Osteocyte (in vitro differentiated cells): ENCODE measurements around the gene C1orf115. TPM values are rescaled to one million over a fixed set of nuclear protein-coding genes. Genes with fewer than 3 reads are reported as not detected.
"Not testable (repeated sequence)": the region's sequence is repeated elsewhere in the genome, so short reads cannot be mapped to it uniquely, and the experiment has no call there.

Experiments used
- DNase-seq: peaks from one replicate; pipeline ENCODE4 v3.0.0; 2021; ENCODE audit warnings: mixed read lengths; ENCODE audit not compliant: unreplicated experiment; ENCODE audit errors: extremely low spot score
- H3K27ac Mint-ChIP-seq: one replicate; pipeline ENCODE4 v1.8.0; 2021; ENCODE audit warnings: mild to moderate bottlenecking, mixed read lengths; ENCODE audit not compliant: unreplicated experiment
- H3K27me3 Mint-ChIP-seq: one replicate; pipeline ENCODE4 v1.8.0; 2021; ENCODE audit warnings: mixed read lengths; ENCODE audit not compliant: unreplicated experiment
- H3K36me3 Mint-ChIP-seq: one replicate; pipeline ENCODE4 v1.8.0; 2021; ENCODE audit warnings: mixed read lengths; ENCODE audit not compliant: unreplicated experiment
- H3K4me1 Mint-ChIP-seq: one replicate; pipeline ENCODE4 v1.8.0; 2021; ENCODE audit warnings: mixed read lengths; ENCODE audit not compliant: unreplicated experiment
- H3K4me3 Mint-ChIP-seq: one replicate; pipeline ENCODE4 v1.8.0; 2021; ENCODE audit warnings: mild to moderate bottlenecking, moderate library complexity, mixed read lengths; ENCODE audit not compliant: unreplicated experiment
- H3K9me3 Mint-ChIP-seq: one replicate; pipeline ENCODE4 v1.8.0; 2021; ENCODE audit warnings: mixed read lengths; ENCODE audit not compliant: unreplicated experiment
- total RNA-seq: library from RNA; stranded (reverse); gene quantifications from 2 replicates; pipeline ENCODE4 v1.2.1, GENCODE V29; 2021
- TF ChIP-seq, protein P1 (sequence below): fragments of 200-600 bp; sonication (generic); IDR thresholded peaks from 2 replicates; pipeline ENCODE4 v1.5.0; 2021; ENCODE audit warnings: antibody characterized with exemption, mild to moderate bottlenecking, moderate library complexity

The C1orf115 gene
- total RNA-seq, 1 donor from 2014 or later = 5.6 TPM

DNA sequence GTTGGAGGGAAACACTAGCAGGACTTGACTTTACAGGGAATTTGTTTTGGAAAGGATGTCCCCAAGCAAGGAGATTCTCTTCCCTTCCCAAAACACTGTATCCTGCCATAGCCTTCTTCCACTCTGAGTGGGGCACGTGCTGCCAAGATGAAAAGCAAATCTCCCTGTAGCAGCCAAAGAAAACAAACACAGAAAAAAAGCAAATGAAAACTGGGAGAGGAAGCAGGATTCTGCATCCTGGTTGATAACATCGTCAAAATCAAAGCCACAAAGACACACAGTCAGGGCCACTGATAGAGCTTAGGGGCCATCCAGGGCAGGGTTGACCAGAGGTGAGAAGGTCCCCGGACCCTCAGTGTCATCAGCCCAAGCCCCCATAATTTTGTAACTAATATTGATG is 42.0 kb downstream of the C1orf115 start:
- TF ChIP-seq, protein P1, sequence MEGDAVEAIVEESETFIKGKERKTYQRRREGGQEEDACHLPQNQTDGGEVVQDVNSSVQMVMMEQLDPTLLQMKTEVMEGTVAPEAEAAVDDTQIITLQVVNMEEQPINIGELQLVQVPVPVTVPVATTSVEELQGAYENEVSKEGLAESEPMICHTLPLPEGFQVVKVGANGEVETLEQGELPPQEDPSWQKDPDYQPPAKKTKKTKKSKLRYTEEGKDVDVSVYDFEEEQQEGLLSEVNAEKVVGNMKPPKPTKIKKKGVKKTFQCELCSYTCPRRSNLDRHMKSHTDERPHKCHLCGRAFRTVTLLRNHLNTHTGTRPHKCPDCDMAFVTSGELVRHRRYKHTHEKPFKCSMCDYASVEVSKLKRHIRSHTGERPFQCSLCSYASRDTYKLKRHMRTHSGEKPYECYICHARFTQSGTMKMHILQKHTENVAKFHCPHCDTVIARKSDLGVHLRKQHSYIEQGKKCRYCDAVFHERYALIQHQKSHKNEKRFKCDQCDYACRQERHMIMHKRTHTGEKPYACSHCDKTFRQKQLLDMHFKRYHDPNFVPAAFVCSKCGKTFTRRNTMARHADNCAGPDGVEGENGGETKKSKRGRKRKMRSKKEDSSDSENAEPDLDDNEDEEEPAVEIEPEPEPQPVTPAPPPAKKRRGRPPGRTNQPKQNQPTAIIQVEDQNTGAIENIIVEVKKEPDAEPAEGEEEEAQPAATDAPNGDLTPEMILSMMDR = no peak
- Mint-ChIP-seq H3K36me3 (no peaks in the 10 kb centered on the region), H3K27ac (peak overlapping the region; percentile 85), H3K4me3 (no peak overlapping the region), H3K27me3 (no peaks in the 10 kb centered on the region), H3K9me3 (peaks cover 3% of the 10 kb centered on the region), H3K4me1 (peaks cover 35% of the 10 kb centered on the region)
- DNase-seq = no peak

DNA sequence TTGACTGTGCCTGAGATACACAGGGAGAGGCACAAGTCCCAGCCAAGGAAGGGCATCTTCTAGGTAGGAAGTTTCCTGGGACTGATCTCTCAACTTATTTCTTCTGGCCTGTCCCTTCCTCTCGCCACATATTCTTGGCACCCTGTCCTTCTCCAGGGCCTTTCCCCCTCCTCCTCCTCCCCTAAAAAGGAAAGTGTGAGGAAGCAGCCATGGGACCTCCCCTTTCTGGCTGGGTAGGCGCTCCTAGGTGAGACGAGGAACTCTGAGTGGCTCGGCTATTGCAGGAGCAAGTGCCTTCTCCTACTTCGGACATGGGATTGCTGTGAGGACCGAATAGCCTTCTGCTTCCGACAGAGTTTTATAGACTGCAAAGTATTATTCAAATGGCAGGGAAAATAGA is 42.5 kb downstream of the C1orf115 start:
- Mint-ChIP-seq H3K4me3 (no peak overlapping the region), H3K36me3 (no peaks in the 10 kb centered on the region)
- TF ChIP-seq, protein P1 = no peak

DNA sequence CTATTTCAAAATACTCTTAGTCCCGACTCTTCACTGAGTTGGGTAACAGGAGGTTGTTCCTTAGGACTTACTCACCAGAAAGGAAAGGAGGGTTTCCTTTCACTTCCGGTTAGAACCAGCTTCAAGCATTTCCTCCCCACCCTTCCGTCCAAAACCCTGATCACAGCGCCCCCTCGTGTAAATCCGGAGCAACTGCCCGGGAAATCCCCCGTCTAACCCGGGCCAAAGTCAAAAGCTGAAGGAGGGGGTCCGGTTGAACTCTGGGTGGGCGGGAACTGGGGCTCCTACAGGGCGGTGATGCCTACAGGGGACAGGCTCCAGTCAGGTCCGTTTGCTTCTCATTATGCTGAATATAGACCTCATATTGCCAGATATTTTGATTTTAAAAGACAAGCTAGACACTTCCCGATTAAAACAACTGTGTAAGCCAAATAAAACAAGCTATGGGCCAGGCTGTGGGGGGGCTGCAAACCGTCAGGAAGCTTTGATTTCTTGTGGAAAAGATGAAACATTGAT is 43.0 kb downstream of the C1orf115 start:
- peaks cover 6% of the 10 kb centered on the region for H3K9me3 Mint-ChIP-seq
- H3K4me3 Mint-ChIP-seq = peak overlapping the region; percentile 50
- H3K36me3 Mint-ChIP-seq = no peaks in the 10 kb centered on the region
- peak; percentile 93 for DNase-seq
- peak overlapping the region; percentile 85 for H3K27ac Mint-ChIP-seq
- TF ChIP-seq, protein P1 = peak; percentile 91
- peaks cover 35% of the 10 kb centered on the region for H3K4me1 Mint-ChIP-seq
- no peaks in the 10 kb centered on the region for H3K27me3 Mint-ChIP-seq

More for the DNA sequence above, 42.5 kb downstream of the C1orf115 start:
- no peaks in the 10 kb centered on the region for H3K27me3 Mint-ChIP-seq
- peak; percentile 38 for DNase-seq
- H3K4me1 Mint-ChIP-seq = peaks cover 35% of the 10 kb centered on the region
- H3K9me3 Mint-ChIP-seq = peaks cover 6% of the 10 kb centered on the region
- peak overlapping the region; percentile 85 for H3K27ac Mint-ChIP-seq

DNA sequence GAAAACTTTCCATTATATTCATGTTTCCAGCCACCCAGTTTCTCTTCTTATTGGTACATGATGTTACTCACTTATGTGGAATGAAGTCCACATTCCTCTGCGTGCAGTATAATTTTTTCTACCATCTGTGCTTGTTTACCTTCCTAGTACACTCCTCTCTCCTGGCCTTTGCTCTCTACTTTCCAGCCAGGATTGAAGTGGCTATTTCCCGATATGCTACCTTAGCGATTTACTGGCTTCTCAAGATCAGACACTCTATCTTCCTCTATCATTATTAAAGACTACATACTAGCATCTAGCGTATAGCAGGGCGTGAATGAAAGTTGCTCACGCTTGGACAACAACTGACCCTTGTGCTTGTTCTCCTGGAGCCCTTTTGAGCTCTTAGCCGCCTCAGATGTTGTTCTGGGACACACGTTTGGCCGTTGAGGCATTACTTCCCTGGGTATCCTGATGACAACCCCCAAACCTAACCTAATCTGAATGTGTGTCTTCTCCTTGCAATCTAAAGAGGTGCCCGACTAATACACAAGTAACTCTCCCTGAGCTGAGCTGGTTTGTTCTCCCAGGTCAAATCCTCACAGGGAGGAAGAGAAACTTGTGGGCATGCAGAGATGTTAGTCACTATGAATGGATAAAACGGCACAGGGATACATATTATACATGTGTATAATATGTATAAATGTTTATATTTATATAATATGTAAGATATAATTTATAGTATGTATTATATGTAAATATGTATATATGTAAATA is 44.6 kb downstream of the C1orf115 start:
- Mint-ChIP-seq H3K36me3 (no peaks in the 10 kb centered on the region), H3K9me3 (peaks cover 6% of the 10 kb centered on the region), H3K4me3 (peak overlapping the region; percentile 1), H3K27me3 (no peaks in the 10 kb centered on the region), H3K4me1 (peaks cover 34% of the 10 kb centered on the region), H3K27ac (peak overlapping the region; percentile 85)
- peak; percentile 36 for DNase-seq
- TF ChIP-seq, protein P1 = no peak

DNA sequence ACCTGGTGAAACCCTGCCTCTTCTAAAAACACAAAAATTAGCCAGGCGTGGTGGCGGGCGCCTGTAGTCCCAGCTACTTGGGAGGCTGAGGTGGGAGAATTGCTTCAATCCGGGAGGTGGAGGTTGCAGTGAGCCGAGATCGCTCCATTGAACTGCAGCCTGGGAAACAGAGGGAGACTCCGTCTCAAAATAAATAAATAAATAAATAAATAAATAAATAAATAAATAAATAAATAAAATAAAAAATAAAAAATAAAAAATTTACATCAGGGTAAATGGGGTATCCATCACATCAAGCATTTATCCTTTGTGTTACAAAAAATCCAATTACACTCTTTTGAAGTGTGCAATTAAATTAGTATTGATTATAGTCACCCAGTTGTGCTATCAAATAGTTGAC is 46.1 kb downstream of the C1orf115 start:
- H3K27ac Mint-ChIP-seq, H3K27me3 Mint-ChIP-seq, H3K9me3 Mint-ChIP-seq, H3K36me3 Mint-ChIP-seq, DNase-seq, H3K4me3 Mint-ChIP-seq: not testable (repeated sequence)
- H3K4me1 Mint-ChIP-seq = peaks cover 34% of the 10 kb centered on the region
